ENCODE measurements around the gene TBC1D3B.

DNA sequence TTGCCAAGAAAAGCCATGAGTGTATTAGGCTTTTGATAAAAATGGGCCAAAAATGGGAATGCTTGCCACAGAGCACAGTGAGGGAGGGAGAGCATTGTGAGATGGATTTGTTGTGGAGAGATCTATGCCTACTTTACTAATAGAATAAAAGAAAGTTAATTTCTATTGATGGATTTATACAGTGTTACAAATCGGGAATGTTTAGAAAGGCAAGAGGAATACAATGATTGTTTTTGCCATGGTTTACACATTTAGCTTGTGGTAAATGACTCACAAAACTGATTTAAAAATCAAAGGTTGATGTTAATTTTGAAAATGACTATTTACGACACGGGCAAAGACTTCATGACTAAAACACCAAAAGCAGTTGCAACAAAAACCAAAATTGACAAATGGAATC lies 56.2 kb downstream of the TBC1D3B start:
- TF ChIP-seq, protein P1, sequence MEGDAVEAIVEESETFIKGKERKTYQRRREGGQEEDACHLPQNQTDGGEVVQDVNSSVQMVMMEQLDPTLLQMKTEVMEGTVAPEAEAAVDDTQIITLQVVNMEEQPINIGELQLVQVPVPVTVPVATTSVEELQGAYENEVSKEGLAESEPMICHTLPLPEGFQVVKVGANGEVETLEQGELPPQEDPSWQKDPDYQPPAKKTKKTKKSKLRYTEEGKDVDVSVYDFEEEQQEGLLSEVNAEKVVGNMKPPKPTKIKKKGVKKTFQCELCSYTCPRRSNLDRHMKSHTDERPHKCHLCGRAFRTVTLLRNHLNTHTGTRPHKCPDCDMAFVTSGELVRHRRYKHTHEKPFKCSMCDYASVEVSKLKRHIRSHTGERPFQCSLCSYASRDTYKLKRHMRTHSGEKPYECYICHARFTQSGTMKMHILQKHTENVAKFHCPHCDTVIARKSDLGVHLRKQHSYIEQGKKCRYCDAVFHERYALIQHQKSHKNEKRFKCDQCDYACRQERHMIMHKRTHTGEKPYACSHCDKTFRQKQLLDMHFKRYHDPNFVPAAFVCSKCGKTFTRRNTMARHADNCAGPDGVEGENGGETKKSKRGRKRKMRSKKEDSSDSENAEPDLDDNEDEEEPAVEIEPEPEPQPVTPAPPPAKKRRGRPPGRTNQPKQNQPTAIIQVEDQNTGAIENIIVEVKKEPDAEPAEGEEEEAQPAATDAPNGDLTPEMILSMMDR (IDR thresholded peaks at IDR 0.05): no peak
- no peak for TF ChIP-seq POLR2A (IDR thresholded peaks at IDR 0.05; ENCODE audit: low read depth)
- TF ChIP-seq POLR2AphosphoS5 (IDR thresholded peaks at IDR 0.05): no peak
- no peak for TF ChIP-seq EP300 (IDR thresholded peaks at IDR 0.05)

Measured in esophagus muscularis mucosa (tissue), 4 donors.